Measurements from ENCODE around the gene FGF18.
A peak's percentile ranks its signal among the peaks of the same experiment; 100 is the strongest.

Gene FGF18

GRCh38 chr5:171470420-171470819 is 51.0 kb downstream of the FGF18 start:
- DNase-seq (ENCODE audit: low spot score), result no peak

DNA sequence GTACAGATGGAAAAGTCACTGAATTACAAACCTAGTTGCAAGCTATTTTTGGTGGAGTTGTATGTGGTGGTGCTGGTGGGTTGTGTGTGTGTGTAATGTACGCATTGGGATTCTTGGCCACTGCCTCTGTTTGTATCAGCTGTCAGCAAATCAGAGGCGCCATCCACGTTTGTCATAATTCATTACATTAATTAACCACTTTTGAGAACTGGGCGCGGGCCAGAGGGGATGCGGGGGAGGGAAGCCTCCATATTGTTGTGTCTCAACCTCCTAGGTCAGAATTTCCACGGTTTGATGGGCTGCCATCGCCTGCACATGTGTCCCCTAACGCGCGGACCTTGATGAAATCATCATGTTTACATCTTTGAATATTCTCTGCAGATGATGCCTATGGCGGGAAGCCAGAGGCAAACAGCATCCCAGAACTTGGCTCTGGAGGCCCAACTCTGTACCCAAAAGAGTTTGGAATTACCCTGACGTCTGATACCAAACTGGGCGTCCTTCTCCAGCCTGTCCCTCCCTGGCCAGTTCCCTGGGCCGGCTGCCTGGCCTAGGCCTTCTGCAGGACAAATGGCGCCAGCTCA is 54.9 kb downstream of the FGF18 start:
- DNase-seq (ENCODE audit: low spot score), result no peak

DNA sequence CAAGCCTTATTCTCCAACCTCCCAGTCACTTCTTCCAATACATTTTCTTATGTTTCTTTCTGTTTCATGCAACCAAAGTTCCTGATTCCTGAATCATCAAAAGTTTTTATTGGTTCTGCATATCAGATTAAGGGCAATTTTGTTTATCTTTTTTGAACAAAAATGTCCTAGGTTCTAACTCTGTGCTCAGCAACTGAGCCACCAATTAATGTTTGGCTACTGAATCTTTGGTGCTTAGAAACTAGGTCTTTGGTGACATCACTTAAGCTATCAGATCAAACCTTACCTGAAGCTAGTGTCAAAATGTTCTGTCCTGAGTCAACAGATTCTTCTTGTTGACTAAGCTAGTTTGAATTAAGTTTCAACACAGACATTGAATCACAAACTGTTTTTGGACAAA is 56.1 kb downstream of the FGF18 start:
- no peak for DNase-seq (ENCODE audit: low spot score)

- DNase-seq (ENCODE audit: low spot score), result no peak
These were observed 57.3 kb downstream of the FGF18 start for GRCh38 chr5:171476701-171477100.

DNA sequence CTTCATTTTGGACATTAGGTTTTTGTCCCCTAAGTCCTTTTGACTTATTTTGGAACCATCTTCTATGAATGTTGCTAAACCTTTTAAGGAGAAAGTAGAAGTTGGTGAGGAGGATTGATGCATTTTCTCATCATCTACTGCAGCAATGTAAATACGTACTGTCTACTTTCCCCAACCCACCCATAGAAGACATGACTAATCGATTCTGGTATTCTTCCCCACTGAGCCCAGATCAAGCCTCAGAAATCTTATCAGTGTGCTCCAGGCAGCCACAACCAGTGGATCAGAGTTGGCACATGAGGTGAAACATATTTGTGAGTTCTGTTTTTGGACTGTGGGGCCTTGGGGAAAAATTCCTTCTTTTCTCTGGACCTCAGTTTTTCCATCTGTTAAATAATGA is 57.7 kb downstream of the FGF18 start:
- DNase-seq (ENCODE audit: low spot score), result no peak

- no peak for DNase-seq (ENCODE audit: low spot score)
These were observed 58.2 kb downstream of the FGF18 start for GRCh38 chr5:171477666-171478065.

- no peak for DNase-seq (ENCODE audit: low spot score)
These were observed 59.7 kb downstream of the FGF18 start for GRCh38 chr5:171478946-171479775.

DNA sequence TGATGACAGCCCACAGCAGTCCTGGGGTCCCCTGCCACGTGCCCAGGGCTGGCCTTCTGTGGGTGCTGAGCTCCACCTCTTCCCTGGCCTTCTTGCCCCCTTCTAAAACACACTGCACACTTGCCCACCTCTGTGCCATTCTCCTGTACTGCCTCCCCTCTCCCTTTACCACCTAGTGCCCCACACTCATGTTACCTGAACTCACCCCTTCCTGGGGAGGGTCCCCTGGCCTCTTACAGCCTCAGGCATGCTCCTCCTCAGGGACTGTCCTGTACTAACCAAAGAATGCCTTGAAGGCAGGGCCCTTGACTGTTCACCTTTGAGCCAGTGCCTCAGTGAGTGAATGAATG is 60.3 kb downstream of the FGF18 start:
- DNase-seq (ENCODE audit: low spot score), result no peak

- no peak for DNase-seq (ENCODE audit: low spot score)
These were observed 60.8 kb downstream of the FGF18 start for GRCh38 chr5:171480239-171480638.

- no peak for DNase-seq (ENCODE audit: low spot score)
These were observed 62.4 kb downstream of the FGF18 start for GRCh38 chr5:171481571-171482433.

GRCh38 chr5:171482434-171482730 is 62.9 kb downstream of the FGF18 start:
- DNase-seq (ENCODE audit: low spot score), result no peak

DNA sequence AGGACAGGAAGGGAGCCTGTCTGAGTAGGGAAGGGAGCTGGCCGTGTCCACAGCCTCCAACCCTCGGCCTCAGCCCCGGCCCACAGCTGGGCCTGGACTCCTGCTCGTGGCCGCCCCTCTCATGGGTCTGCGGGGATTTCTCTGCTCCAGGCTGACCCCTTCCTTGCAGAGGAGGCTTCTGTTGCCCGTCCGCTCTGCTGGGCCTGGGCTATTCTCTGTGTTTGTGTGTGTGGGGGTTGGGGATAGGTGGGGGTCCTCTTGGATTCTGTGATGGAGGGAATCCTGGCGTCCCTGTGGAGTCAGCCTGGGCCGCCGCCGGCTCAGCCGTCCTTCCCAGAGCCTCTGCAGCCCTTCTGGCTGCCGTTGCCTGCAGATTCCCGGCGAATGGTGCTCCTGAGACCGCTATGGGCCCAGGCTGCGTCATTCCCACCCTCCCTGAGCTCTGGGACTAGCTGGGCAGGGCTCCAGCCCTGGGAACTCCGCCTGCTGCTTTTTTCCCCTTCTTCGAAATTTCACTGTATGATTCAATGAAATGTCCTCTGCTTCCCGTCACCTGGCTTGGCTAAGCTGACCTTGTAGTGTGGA is 64.2 kb downstream of the FGF18 start:
- no peak for DNase-seq (ENCODE audit: low spot score)

DNA sequence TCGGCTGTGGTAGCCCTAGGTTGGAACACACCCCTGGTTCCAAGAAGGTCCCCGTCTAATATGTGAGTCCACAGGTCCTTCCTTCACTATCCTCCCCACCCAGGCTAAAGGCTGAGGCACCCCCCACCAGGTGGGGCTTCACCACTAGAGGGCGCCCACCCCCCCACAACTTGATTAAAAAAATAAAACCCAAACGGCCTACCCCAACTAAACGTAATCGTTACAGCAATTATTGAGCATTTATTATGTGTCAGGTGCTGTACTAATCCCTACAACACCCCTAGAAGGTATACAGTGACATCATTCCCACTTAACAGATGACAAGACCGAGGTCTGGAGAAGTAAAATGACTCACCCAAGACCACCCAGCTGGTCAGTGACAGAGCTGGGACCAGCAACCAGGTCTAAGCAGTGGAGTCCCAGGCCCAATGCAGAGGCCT is 65.0 kb downstream of the FGF18 start:
- peak; percentile 28 for DNase-seq (ENCODE audit: low spot score)

DNA sequence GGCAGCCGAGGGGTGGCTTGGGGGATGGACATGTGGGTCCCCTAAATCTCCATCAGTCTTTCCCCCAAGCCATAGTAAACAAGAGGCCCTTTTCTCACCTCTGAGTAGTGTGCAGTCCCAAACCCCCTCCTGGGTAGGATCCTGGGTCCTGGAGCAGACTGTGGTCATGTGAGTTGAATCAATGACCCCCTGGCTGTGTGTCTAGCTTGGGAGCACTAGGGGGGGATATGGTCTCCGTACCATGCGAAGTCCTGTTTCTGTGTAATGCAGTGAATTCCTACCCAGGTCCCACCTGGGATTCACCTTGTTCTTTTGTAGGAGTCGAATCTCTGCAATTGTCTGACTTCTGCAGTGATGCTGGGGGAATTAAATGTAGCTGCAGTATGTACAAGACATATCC is 66.2 kb downstream of the FGF18 start:
- no peak for DNase-seq (ENCODE audit: low spot score)

GRCh38 chr5:171486613-171487012 is 67.2 kb downstream of the FGF18 start:
- no peak for DNase-seq (ENCODE audit: low spot score)

- no peak for DNase-seq (ENCODE audit: low spot score)
These were observed 69.4 kb downstream of the FGF18 start for GRCh38 chr5:171488876-171489275.

DNA sequence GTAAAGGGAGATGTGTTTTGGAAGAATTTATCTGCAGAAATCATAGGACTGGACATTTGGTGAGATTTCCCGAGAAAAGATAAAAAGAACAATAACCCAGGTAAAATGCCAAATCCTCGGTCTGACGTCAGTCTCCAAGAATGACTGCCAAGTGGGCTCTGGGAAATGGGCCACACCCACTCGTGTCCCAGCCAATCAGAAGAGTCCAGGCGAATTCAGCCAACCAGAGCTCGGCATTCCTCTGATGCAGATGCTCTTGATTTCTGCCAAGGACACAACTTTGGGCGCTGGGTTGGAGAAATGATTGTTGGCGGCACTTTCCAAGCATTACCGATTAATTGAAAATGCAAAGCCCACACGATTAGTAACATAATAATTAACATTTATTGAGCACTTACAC is 73.3 kb downstream of the FGF18 start:
- DNase-seq (ENCODE audit: low spot score), result no peak

DNA sequence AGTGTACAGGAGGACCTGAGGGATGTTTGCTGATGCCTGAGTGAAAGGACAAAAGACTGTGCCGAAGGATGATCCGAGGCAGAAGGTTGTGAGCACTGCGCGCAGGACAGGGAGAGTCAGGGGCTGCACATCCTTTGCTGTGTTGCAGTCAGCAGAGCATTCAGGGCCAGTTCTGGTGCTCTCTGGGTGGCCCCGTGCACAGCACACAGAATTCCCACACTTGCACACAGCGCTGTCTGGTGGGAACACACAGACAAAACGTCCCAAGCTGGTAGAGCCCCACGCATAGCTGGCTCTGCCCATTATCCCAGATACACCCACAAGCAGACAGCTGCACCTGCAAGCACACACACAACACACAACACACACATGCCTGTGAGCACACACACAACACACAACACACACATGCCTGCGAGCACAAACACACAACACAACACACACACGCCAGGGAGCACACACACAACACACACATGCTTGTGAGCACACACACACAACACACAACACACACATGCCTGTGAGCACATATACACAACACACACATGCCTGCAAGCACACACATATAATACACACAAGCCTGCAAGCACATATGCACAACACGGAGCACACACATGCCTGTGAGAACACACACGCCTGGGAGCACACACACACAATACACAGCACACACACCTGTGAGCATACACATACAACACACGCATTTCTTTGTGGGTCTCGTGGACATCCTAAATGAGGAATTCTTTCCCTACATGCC is 74.4 kb downstream of the FGF18 start:
- DNase-seq (ENCODE audit: low spot score), result no peak

GRCh38 chr5:171494452-171495121 is 75.1 kb downstream of the FGF18 start:
- no peak for DNase-seq (ENCODE audit: low spot score)

- DNase-seq (ENCODE audit: low spot score), result no peak
These were observed 75.8 kb downstream of the FGF18 start for GRCh38 chr5:171495122-171495700.

DNA sequence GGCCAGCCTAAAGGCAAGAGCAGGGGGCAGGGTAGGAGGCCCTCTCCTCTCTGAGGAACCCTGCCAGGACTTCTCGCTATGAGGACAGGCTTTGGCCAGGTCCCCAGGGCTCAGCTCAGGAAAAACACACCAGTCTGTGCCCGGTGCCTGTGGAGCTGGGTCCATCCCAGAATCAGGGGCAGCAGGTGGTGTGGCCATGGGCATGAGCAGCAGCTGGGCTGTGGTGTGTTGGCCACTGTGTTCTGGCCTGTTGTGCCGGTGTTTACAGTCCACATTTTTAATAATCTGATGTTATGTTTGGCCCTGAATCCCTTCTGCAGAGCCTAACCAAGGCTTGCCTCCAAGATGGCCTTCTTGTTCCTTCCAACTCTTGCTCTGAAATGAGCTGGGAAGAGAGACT is 77.0 kb downstream of the FGF18 start:
- no peak for DNase-seq (ENCODE audit: low spot score)

Data from CD4-positive, alpha-beta T cell treated with Interleukin-15 for 4 hours (primary cell).